ENCODE measurements around the gene RPL22. TPM values are rescaled to one million over a fixed set of nuclear protein-coding genes. Genes with fewer than 3 reads are reported as not detected.

RPL22 gene
- total and polyA plus RNA-seq, 10 donors: 106 to 1,105 (median 369) TPM

- 2 to 4% (median 4%) methylated on average over 23 to 24 of the region's 24 CpGs for WGBS, 5 donors
- peaks cover 29 to 67% (median 50%) of the 10 kb centered on the region in 6 donors for H3K4me1 ChIP-seq
Observed at GRCh38 chr1:6244401-6245049, 45.1 kb upstream of the RPL22 start.

DNA sequence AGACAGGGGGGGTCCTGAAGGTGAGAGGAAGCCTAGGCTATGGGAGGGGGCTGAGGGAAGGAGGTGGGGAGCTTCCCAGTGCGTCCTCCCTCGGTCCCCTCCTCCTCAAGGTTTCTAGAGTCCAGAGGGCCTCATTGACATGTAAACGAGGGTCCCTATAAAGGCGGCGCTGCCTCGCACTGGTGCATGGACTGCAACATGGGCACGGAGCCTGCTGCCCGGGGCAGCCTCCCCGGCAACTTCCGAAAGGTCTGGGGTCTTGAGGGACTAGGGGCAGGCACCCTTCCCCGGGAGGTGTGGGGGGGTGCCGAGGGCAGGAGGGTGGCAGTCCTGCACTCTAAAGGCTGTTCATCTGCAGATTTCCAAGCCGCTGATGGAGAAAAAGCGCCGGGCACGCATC, 44.6 kb upstream of the RPL22 start, which contains the start of gene HES3:
HES3 (plus strand) TSS at position 187 of the 400 bp plus-strand sequence; CDS start at position 374, 187 bp downstream.
- peak; percentile 65 for DNase-seq
- Histone ChIP-seq H3K27me3 (replicated peaks in 1 of 7) (peaks cover 13 to 100% (median 89%) of the 10 kb centered on the region in 7 donors), H3K27ac (no peak within 1 kb of the TSS), H3K36me3 (no peaks in the 10 kb centered on the region), H3K4me1 (peaks cover 27 to 63% (median 46%) of the 10 kb centered on the region in 6 donors), H3K9me3 (no peaks in the 10 kb centered on the region), H3K4me3 (peak within 1 kb of the TSS in 1 of 8 donors; percentile 52)
- WGBS, 5 donors: 8 to 13% (median 9%) methylated on average over 12 to 16 of the region's 16 CpGs
- intact Hi-C loops (cut with DNase I; ENCODE audit: low total_unique reads): no loop called here
- no peak for TF ChIP-seq POLR2AphosphoS5 (IDR thresholded peaks at IDR 0.05)
- TF ChIP-seq CTCF (IDR thresholded peaks at IDR 0.05 in 8 of 11, conservative IDR thresholded peaks at IDR 0.05 in 3 of 11): no peak
- no peak for TF ChIP-seq POLR2A (IDR thresholded peaks at IDR 0.05)

More at GRCh38 chr1:6244401-6245049, 45.1 kb upstream of the RPL22 start:
- Histone ChIP-seq H3K27me3 (replicated peaks in 1 of 7) (peaks cover 13 to 100% (median 88%) of the 10 kb centered on the region in 7 donors), H3K36me3 (no peaks in the 10 kb centered on the region), H3K9me3 (no peaks in the 10 kb centered on the region), H3K27ac (no peak overlapping the region), H3K4me3 (peak overlapping the region in 1 of 8 donors; percentile 52)
- no peak for DNase-seq
- TF ChIP-seq POLR2A (IDR thresholded peaks at IDR 0.05) (no peak), POLR2AphosphoS5 (IDR thresholded peaks at IDR 0.05) (no peak), CTCF (IDR thresholded peaks at IDR 0.05 in 8 of 11, conservative IDR thresholded peaks at IDR 0.05 in 3 of 11) (no peak)
- intact Hi-C loops (cut with DNase I; ENCODE audit: low total_unique reads): loop anchor here (5.0 kb wide), 2 partner anchors 98 to 163 kb away; no protein-coding TSS in a partner anchor

GRCh38 chr1:6243053-6243834, 43.8 kb upstream of the RPL22 start:
- H3K4me3 ChIP-seq: no peak overlapping the region
- TF ChIP-seq POLR2A (IDR thresholded peaks at IDR 0.05) (no peak), POLR2AphosphoS5 (IDR thresholded peaks at IDR 0.05) (no peak)
- H3K27me3 ChIP-seq (replicated peaks in 1 of 7): peaks cover 13 to 100% (median 87%) of the 10 kb centered on the region in 7 donors
- H3K36me3 ChIP-seq: no peaks in the 10 kb centered on the region
- DNase-seq: no peak
- 21 to 37% (median 28%) methylated on average over 9 to 20 of the region's 20 CpGs for WGBS, 5 donors
- peaks cover 23 to 55% (median 40%) of the 10 kb centered on the region in 6 donors for H3K4me1 ChIP-seq
- intact Hi-C loops (cut with DNase I; ENCODE audit: low total_unique reads): no loop called here
- no peak overlapping the region for H3K27ac ChIP-seq
- H3K9me3 ChIP-seq: no peaks in the 10 kb centered on the region

DNA sequence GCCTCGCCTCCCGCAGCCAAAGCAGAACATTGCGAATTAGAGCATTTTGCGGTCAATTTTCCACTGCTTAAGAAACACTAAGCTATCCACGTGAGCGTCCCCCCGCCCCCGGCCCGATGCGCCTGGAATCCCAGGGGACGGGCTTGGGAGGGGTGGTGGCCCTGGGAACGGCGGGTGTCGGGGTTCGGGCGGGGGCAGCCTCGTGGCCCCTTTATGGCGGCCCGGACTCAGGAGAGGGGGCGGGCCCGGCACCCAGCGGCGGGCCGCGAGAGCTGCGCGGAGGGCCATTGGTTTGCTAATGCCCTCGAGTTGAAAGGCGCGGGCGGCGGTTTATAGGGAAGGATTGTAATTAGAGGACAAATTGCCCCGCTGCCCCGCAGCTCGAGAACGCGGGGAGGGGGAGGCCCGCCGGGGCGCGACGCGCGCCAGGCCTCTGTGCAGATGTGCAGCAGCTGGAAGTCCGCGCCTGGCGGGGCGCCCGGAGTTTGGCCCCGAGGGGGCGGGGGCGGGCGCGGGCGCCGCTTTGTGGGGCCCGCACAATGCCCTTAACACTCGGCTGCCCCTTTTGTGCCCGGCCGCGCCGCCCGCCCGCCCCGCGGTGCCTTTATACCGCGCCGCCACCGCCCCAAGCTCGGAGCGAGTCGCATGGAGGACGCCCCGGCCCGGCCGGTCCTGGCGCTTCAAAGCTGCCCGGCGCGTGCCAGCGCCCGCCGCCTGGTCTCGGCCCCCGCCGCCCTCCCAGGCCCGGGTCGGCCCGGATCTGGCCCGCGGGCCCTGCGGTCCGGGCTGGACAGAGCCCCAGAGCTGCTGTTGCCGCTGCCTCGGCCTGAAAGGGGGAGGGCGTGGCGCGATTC, 42.7 kb upstream of the RPL22 start:
- no peak overlapping the region for H3K27ac ChIP-seq
- intact Hi-C loops (cut with DNase I; ENCODE audit: low total_unique reads): no loop called here
- no peaks in the 10 kb centered on the region for H3K9me3 ChIP-seq
- H3K4me3 ChIP-seq: peak overlapping the region in 3 of 8 donors; percentile 4 to 41 (median 7)
- 1 to 3% (median 2%) methylated on average over 33 to 99 of the region's 99 CpGs for WGBS, 5 donors
- H3K36me3 ChIP-seq: no peaks in the 10 kb centered on the region
- peaks cover 13 to 96% (median 80%) of the 10 kb centered on the region in 7 donors for H3K27me3 ChIP-seq (replicated peaks in 1 of 7)
- DNase-seq: no peak
- H3K4me1 ChIP-seq: peaks cover 23 to 47% (median 36%) of the 10 kb centered on the region in 6 donors
- no peak for TF ChIP-seq POLR2A (IDR thresholded peaks at IDR 0.05)

All from spleen (tissue), 11 donors.